Fibroblast of pulmonary artery (primary cell): ENCODE results near the gene TERC.
"Not testable (repeated sequence)": the region's sequence is repeated elsewhere in the genome, so short reads cannot be mapped to it uniquely, and the experiment has no call there.

Experiments used
- DNase-seq: peaks from one replicate; pipeline ENCODE4 v3.0.0-alpha.2; 2010; ENCODE audit warnings: low read depth
- H3K4me3 ChIP-seq: replicated peaks from 2 replicates; pipeline ENCODE4 v1.5.1; 2011; ENCODE audit warnings: low read depth, mild to moderate bottlenecking, control low read depth, low read length, moderate library complexity
- TF ChIP-seq, protein P1 (sequence below): IDR thresholded peaks from 2 replicates; pipeline ENCODE4 v1.5.1; 2011; ENCODE audit warnings: mild to moderate bottlenecking, control low read depth, low read length, inconsistent platforms; ENCODE audit errors: missing control alignments

TERC gene

GRCh38 chr3:169722724-169723123 lies 42.1 kb downstream of the TERC start:
- H3K4me3 ChIP-seq, result no peak overlapping the region
- TF ChIP-seq, protein P1, sequence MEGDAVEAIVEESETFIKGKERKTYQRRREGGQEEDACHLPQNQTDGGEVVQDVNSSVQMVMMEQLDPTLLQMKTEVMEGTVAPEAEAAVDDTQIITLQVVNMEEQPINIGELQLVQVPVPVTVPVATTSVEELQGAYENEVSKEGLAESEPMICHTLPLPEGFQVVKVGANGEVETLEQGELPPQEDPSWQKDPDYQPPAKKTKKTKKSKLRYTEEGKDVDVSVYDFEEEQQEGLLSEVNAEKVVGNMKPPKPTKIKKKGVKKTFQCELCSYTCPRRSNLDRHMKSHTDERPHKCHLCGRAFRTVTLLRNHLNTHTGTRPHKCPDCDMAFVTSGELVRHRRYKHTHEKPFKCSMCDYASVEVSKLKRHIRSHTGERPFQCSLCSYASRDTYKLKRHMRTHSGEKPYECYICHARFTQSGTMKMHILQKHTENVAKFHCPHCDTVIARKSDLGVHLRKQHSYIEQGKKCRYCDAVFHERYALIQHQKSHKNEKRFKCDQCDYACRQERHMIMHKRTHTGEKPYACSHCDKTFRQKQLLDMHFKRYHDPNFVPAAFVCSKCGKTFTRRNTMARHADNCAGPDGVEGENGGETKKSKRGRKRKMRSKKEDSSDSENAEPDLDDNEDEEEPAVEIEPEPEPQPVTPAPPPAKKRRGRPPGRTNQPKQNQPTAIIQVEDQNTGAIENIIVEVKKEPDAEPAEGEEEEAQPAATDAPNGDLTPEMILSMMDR, result no peak
- no peak for DNase-seq

- H3K4me3 ChIP-seq, DNase-seq: not testable (repeated sequence)
These were observed 46.4 kb downstream of the TERC start for GRCh38 chr3:169718415-169718814.
